Superior temporal gyrus (tissue), 1 donor: Measurements from ENCODE around the gene TIMP4.

Experiments
- DNase-seq: peaks from one replicate; pipeline ENCODE4 v3.0.0-alpha.2; 2016; ENCODE audit errors: extremely low spot score

Gene TIMP4

GRCh38 chr3:12147049-12147780 is 11.5 kb downstream of the TIMP4 start:
- no peak for DNase-seq

GRCh38 chr3:12143949-12144504 is 14.7 kb downstream of the TIMP4 start:
- DNase-seq, result peak; percentile 47

- DNase-seq, result no peak
These were observed 16.2 kb downstream of the TIMP4 start for GRCh38 chr3:12142476-12142875.

DNA sequence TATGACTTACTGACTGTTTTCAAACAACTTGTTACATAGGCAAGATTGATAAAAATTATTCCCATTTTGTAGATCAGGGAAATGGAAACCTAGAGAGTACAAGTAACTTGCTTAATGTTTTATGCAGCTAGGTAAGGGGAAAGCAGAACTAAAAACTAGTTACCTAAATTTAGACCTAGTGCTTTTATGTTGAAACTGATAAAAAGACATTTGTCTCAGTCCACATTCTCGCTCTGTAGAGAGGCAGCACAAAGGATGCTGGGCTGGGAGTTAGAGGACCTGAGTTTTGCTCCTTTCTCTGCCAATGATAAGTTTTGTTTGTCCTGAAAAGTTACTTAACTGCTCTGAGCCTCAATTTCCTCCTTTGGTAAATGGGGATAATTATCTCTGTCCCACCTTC is 17.4 kb downstream of the TIMP4 start:
- DNase-seq, result no peak

DNA sequence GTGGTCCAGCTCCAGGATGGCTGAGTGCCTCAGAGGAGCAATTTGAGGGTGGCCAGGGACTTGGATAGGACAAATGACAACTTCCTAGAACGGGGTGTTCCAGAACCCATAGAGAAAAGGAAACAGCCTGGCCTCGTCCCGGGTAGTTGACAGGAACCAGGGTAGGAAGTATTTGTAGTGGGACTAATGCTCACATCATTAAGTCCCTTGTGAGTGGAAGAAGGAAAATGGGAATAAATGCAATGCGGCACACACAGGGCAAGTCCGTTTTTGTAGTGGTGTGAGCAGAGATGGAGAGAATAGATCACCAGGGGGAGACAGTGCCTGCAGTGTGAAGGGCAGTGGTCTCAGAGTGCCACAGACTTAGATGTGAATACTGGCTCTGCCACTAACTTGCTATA is 19.6 kb downstream of the TIMP4 start:
- DNase-seq, result no peak

- no peak for DNase-seq
These were observed 20.7 kb downstream of the TIMP4 start for GRCh38 chr3:12138044-12138443.

DNA sequence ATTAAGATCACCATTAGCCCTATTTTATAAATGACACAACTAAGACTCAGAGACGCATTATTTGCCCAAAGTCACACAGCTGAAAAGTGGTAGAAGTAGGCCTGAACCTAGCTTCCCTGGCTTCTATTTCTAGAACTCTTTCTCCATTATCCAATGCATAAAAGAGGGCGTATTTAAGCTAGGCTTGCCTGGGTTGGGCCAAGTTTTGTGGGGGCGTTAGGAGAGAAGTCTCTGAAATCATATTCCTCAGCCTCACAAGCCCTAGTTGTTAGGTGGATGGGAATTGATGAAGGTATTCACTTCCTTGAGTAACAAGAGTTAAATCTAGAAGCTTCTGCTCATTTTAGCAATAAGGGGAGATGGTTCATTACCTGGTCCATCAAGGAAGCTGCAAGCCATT is 22.3 kb downstream of the TIMP4 start:
- DNase-seq, result no peak

DNA sequence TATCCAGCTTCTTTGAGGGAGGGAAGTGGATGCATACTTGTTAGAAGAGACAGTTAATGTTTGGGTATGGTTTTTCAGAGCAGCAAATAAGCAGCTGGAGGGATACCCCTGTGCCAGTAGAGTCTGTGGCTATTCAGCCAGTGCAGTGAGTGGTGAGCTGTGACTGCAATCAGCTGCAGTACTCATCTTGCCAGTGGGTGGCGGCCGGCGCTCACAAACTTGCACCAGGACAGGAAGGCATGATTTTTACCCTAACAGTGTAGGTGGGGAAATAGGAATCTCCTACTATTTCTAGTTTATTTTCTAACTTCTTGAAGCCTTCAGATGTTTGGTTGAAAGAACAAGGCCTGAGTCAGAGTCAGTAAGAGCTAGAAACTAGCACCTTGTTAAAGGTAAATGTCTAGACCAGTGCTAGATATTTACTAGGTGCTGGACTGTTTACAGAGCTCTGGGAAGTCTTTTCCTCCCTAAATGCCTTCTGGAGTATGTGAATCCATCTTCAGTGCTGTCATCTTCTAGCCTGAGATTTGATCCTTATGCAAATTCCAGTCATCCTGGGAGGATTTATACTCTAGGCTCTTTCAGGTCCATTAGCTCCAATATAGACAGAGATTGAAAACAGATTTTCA is 23.6 kb downstream of the TIMP4 start:
- peak; percentile 74 for DNase-seq

- DNase-seq, result no peak
These were observed 25.8 kb downstream of the TIMP4 start for GRCh38 chr3:12132881-12133280.

DNA sequence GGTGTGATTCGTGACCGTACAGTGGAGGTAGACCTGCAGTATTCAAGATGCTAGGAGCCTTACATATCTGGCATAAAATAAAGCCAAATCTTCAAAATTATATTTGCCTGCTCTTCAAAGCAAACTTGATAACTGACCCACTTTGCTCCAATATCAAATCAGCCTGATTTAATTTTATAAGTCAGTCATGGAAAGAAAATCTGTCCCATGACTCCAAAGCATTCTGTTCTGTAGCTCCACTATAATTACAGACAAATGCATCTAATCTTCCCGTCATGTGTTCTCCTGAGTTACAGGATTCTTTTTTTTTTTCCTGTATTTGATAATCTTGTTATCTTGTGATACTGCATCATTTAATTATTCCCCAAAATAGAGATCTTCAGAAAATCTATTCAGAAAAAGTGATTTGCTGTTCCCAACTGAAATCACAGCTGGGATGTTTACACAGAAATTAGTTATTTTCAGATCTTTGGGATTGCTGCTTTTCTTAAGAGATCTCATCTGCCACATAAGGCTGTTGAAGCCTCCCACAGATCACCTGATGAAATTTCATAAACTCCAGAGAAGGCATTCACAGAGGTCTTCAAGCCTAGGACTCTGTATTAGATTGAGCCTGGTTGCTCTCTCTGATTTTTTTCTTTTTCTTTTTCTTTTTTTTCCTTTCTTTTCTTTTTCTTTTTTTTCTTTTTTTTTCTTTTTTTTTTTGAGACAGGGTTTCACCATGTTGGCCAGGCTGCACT is 27.2 kb downstream of the TIMP4 start:
- DNase-seq, result peak; percentile 24

GRCh38 chr3:12127391-12127790 is 31.3 kb downstream of the TIMP4 start:
- no peak for DNase-seq

GRCh38 chr3:12125772-12126171 is 32.9 kb downstream of the TIMP4 start:
- DNase-seq, result no peak

DNA sequence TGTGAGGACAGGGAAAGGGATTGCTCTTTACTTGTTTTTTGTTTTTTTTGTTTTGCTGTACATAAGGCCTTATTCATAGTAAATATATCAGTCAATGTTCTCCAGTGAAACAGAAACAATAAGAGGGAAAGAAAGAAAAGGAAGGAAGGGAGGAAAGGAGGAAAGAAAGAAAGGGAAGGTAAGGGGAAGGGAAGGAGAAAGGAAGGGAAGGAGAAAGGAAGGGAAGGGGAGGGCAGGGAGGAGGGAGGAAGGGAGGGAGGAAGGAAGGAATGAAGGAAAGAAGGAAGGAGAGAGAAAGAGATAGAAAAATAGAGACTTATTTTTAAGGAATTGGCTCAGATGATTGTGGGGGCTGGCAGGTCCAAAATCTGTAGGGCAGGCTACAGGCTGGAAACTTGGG is 37.2 kb downstream of the TIMP4 start:
- no peak for DNase-seq

DNA sequence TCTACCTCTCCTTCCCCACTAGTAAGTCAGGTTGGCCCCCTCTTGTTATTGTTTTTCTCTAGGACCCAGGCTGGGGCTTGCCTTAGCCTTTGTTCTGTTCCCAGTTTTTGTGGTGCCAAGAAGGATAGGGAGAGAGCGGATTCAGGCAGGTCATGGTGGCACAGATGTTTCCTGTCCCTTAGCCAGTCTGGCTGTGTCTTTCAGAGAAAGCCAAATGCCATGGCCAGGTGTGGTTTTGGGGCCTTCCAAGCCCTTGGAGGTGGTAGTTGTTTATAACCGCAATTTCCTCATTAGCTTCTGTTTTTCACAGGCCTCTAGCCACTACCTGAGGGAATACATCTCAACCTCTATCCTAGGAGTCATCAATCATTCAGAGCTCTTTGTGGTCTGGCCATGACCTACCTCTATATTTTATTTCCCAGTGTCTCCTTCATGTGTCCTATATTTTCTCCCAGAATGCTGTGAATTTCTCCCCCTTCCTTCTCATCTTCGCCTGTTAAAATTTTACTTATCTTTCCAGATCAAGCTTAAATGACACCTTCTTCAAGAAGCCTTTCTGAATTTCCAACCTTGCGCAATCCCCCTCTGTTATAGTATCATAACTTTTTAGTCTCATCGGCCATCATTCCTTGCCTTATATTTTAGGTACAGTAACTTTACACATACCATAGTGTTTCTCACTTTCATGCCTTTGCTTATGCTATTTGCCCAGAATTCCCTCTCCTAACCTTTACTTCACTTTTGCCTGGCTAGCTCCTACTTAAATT is 38.2 kb downstream of the TIMP4 start:
- no peak for DNase-seq

DNA sequence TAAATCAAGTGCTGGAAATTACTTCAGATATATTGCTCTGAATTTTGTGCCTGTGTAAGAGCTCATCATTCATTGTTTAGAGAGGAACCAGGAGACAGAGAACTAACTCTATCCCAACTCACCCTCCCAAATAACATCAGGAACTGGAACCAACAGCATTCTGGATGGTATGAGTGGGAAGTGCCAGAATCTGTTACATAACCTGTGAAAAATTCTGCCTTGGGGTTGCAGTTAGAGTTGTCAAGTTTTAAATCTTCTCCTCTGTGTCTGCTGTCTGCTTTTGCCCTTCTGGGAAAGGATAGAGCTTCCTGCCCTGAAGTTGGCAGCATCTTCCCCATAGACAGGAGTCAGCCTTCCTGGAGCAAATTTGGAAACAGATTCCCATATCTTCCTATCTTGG is 41.2 kb downstream of the TIMP4 start:
- peak; percentile 66 for DNase-seq

GRCh38 chr3:12116870-12117269 is 41.8 kb downstream of the TIMP4 start:
- DNase-seq, result no peak

- no peak for DNase-seq
These were observed 42.9 kb downstream of the TIMP4 start for GRCh38 chr3:12115849-12116248.

DNA sequence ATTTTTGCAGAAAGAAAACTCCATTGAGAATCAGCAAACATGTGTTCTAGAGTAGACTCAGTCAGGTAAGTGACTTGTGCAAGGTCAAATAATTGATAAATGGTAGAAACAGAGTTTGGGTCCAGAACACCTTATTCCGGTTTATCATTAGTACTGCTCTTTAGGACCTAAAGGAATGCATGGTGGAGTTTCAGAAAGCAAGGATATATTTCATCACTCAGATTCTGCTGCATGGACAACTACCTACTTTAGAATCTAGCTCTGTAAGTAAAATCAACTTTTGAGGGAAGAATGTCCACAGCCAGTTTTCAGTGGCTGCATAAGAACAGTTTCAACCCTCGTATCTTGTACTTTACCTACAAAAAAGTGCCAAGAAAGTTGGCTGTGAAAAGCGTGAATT is 43.6 kb downstream of the TIMP4 start:
- DNase-seq, result no peak

DNA sequence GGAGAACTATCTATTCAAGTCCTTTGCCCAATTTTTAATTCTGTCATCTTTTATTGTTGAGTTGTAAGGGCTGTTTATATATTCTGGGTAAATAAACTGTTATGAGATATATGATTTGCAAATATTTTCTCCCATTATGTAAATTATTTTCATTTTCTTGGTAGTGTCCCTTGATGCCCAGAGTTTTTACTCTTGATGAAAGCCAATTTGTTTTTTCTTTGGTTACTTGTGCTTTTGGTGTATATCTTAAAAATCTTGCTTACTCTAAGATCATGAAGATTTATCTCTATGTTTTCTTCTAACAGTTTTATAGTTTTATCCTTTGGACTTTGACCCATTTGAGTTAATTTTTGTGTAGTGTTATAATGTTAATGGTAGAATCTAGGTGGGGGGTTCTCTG is 44.5 kb downstream of the TIMP4 start:
- DNase-seq, result no peak

DNA sequence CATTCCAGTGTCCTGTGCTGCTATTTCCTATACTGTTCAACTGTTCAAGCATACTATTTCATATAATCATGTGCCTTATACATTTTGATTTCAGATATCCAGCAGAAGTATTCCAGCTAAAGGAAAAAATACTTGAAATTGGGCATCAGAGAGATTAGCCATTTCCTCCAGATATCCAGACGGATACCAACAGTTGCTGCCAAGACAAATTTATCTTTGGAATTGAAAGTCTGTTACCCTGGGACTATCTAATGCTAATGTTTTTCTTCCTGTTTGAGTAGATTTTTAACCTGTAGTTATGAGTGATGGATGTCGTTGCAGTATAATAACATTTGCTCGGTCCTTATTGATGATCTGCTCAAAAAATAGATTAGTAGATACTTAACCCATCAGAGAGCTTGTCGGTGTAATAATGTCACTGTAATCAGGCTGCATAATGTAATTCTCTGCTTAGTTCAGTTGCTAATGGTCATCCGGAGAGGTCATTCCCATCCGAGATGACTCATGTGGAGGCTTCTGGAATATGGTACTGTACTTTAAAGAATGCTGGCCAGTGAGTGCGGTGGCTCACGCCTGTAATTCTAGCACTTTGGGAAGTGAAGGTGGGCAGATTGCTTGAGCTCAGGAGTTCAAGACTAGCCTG is 51.5 kb downstream of the TIMP4 start:
- no peak for DNase-seq
